Ishikawa (cell line): ENCODE results near the gene TCFL5.
A peak's percentile ranks its signal among the peaks of the same experiment; 100 is the strongest.

Experiments
- CEBPB ChIP-seq: IDR thresholded peaks from 2 replicates; pipeline ENCODE4 v1.6.1; 2012
- CREB1 ChIP-seq: IDR thresholded peaks from 2 replicates; pipeline ENCODE4 v1.6.1; 2012; ENCODE audit warnings: low read depth
- EGR1 ChIP-seq: IDR thresholded peaks from 2 replicates; pipeline ENCODE4 v1.6.1; 2012
- EP300 ChIP-seq: IDR thresholded peaks from 2 replicates; pipeline ENCODE4 v1.6.1; 2012; ENCODE audit warnings: borderline replicate concordance
- FOXM1 ChIP-seq: IDR thresholded peaks from 2 replicates; pipeline ENCODE4 v1.6.1; 2012; ENCODE audit warnings: low read depth, borderline replicate concordance
- MAX ChIP-seq: IDR thresholded peaks from 2 replicates; pipeline ENCODE4 v1.6.1; 2012
- NFIC ChIP-seq: IDR thresholded peaks from 2 replicates; pipeline ENCODE4 v1.6.1; 2012
- RAD21 ChIP-seq: IDR thresholded peaks from 2 replicates; pipeline ENCODE4 v1.6.1; 2012; ENCODE audit warnings: low read depth
- TAF1 ChIP-seq: IDR thresholded peaks from 2 replicates; pipeline ENCODE4 v1.6.1; 2012; ENCODE audit warnings: low read depth, mild to moderate bottlenecking
- TCF12 ChIP-seq: IDR thresholded peaks from 2 replicates; pipeline ENCODE4 v1.6.1; 2012; ENCODE audit warnings: low read depth
- TEAD4 ChIP-seq: IDR thresholded peaks from 2 replicates; pipeline ENCODE4 v1.6.1; 2012
- YY1 ChIP-seq: IDR thresholded peaks from 2 replicates; pipeline ENCODE4 v1.6.1; 2012; ENCODE audit warnings: low read depth
- ZBTB7A ChIP-seq: IDR thresholded peaks from 2 replicates; pipeline ENCODE4 v1.6.1; 2012; ENCODE audit warnings: low read depth
- TF ChIP-seq, protein P1 (sequence below): IDR thresholded peaks from 2 replicates; pipeline ENCODE4 v1.6.1; 2012; ENCODE audit warnings: low read depth, mild to moderate bottlenecking
- TF ChIP-seq, protein P2 (sequence below): IDR thresholded peaks from 2 replicates; pipeline ENCODE4 v1.6.1; 2012

TCFL5 gene

GRCh38 chr20:62811720-62812119 is 49.9 kb downstream of the TCFL5 start:
- TF ChIP-seq FOXM1 (no peak), YY1 (no peak), RAD21 (no peak), ZBTB7A (no peak), TCF12 (no peak), TEAD4 (no peak), CEBPB (no peak), EGR1 (no peak), EP300 (no peak), MAX (no peak), NFIC (no peak), CREB1 (no peak), TAF1 (no peak)
- TF ChIP-seq, protein P1, sequence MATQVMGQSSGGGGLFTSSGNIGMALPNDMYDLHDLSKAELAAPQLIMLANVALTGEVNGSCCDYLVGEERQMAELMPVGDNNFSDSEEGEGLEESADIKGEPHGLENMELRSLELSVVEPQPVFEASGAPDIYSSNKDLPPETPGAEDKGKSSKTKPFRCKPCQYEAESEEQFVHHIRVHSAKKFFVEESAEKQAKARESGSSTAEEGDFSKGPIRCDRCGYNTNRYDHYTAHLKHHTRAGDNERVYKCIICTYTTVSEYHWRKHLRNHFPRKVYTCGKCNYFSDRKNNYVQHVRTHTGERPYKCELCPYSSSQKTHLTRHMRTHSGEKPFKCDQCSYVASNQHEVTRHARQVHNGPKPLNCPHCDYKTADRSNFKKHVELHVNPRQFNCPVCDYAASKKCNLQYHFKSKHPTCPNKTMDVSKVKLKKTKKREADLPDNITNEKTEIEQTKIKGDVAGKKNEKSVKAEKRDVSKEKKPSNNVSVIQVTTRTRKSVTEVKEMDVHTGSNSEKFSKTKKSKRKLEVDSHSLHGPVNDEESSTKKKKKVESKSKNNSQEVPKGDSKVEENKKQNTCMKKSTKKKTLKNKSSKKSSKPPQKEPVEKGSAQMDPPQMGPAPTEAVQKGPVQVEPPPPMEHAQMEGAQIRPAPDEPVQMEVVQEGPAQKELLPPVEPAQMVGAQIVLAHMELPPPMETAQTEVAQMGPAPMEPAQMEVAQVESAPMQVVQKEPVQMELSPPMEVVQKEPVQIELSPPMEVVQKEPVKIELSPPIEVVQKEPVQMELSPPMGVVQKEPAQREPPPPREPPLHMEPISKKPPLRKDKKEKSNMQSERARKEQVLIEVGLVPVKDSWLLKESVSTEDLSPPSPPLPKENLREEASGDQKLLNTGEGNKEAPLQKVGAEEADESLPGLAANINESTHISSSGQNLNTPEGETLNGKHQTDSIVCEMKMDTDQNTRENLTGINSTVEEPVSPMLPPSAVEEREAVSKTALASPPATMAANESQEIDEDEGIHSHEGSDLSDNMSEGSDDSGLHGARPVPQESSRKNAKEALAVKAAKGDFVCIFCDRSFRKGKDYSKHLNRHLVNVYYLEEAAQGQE: no peak
- TF ChIP-seq, protein P2, sequence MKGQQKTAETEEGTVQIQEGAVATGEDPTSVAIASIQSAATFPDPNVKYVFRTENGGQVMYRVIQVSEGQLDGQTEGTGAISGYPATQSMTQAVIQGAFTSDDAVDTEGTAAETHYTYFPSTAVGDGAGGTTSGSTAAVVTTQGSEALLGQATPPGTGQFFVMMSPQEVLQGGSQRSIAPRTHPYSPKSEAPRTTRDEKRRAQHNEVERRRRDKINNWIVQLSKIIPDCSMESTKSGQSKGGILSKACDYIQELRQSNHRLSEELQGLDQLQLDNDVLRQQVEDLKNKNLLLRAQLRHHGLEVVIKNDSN: no peak

DNA sequence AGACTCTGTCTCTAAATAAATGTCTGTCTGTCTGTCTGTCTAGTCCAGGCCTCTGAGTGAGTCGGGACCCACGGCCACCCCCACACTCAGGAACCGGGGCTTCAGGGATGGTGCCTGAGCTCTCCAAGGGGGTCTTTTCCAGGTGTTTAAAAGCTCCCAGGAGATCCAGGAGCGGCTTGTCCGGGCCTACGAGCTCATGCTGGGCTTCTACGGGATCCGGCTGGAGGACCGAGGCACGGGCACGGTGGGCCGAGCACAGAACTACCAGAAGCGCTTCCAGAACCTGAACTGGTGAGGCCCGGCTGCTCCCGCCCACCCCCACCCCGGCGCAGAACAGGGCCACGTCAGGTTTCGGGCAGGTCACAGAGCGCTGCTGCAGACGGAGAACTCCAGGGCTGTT is 50.3 kb downstream of the TCFL5 start:
- TF ChIP-seq ZBTB7A (no peak), FOXM1 (no peak), EP300 (no peak), MAX (no peak), TAF1 (no peak), TCF12 (no peak), NFIC (no peak), CEBPB (no peak)
- TF ChIP-seq, protein P2: no peak
- TF ChIP-seq, protein P1: no peak

DNA sequence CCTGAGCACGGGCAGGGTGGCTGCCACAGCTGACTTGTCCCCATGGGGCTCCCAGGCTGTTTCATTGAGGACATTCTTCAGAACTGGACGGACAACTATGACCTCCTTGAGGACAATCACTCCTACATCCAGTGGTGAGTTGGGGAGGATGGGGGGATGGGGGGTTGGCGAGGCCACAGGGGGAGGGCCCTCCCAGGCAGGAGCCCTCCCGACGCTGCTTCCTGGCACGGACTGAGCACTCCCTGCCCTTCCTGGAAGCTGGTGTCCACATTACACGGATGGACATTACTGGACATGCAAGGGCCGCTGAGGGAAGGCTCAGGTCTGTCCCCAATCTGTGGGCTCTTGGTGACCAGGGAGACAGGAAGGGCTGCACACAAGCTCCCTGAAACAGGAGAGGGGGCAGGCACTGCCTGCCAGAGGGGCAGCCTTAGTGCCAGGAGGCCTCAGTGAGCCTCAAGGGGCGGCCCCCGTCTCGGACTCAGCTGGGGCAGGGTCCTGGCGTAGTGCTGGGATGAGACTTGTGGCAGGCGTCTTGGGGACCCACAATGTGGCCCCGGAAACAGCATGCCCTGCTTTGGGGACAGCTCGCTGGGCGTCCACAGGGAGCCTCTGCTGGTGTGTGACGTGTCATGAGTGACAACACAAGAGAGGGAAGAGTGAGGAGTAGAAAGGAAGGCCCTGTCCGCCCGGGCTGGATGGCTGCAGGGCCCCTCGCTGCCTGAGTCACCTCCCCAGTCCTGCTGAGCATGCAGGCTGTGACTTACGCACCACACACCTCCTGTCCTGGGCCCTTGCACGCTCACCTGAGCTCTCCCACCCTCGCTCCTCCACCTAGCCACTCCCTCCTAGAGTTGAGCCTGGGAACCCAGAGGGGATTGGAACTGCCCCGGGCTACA is 51.8 kb downstream of the TCFL5 start:
- TF ChIP-seq FOXM1 (no peak), TEAD4 (no peak), RAD21 (no peak), EP300 (no peak)

DNA sequence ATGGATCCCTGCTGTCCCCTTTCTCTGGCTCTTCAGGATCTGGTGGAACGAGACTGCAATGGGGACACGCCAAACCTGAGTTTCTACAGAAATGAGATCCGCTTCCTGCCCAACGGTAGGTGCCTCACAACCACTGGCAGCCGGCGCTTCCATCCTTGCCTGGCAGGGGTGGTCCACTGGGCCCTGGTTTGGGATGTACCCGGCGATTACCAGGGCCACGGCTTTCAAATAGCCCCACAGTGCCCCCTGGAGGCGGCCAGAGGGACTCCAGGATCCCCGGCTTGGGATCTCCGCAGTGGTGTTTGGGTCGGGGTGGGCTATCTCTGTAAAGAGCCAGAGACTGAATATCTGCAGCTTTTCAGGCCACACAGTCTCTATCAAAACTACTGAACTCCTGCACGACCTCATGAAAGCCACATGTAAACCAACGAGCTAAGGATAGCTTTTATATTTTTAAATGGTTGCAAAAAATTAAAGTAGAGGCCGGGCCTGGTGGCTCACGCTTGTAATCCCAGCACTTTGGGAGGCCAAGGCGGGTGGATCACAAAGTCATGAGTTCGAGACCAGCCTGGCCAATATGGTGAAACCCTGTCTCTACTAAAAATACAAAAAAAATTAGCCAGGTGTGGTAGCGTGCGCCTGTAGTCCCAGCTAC is 53.3 kb downstream of the TCFL5 start:
- TF ChIP-seq MAX (no peak), YY1 (no peak), RAD21 (peak; percentile 73), NFIC (no peak), TAF1 (no peak), TCF12 (no peak), CEBPB (no peak), EGR1 (no peak)

DNA sequence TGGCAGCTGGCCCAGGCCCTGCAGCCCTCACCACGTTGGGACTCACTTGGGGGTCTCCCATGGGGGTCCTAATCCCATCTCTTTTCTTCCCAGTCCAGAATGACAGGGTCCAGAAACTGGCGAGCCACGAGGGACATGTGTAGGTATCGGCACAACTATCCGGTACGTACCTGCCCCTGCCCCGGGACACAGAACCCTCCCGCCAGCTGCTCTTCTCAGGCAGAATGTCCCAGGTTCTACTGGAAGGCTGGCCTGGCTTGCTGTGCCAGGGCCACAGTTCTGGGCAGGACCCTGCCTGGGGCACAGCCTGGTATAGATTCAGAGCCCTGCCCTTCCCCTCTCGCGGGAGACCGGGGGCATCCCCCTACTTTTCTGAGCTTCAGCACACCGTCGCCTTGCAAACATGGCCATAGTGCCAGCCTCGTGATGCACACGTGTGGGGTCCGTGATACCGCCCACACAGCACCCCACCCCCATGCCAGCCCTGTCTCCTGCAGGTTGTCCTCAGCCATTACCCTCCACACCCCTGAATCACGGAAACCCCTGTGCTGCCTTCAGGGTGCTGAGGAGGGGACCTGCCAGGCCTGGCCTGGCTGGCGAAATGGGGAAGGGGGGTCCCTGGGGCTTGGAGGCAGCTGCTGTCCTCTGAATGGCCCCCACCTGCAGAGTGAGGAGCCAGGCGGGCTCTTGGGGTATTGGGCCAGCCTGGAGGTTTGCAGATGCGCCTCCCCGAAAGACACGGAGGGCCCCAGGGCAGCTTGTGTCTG is 54.0 kb downstream of the TCFL5 start:
- TF ChIP-seq CREB1: no peak
- TF ChIP-seq YY1: no peak
- TF ChIP-seq MAX: no peak
- no peak for TF ChIP-seq ZBTB7A
- TF ChIP-seq TEAD4: no peak
- no peak for TF ChIP-seq CEBPB
- TF ChIP-seq EP300: no peak
- TF ChIP-seq NFIC: no peak
- no peak for TF ChIP-seq TAF1
- no peak for TF ChIP-seq FOXM1
- no peak for TF ChIP-seq EGR1
